Smooth muscle cell (in vitro differentiated cells): ENCODE measurements around the gene PDZD4. TPM values are rescaled to one million over a fixed set of nuclear protein-coding genes. Genes with fewer than 3 reads are reported as not detected.

ENCODE experiments used
- DNase-seq: peaks from one replicate; lab custom pipeline; 2025; ENCODE audit not compliant: unreplicated experiment; lab: John Stamatoyannopoulos, UW
- H2AFZ ChIP-seq: fragments of 200-600 bp; sonication (generic); 2 replicates; pipeline ENCODE4 v1.6.0; 2016; ENCODE audit warnings: antibody characterized with exemption, low read depth, mild to moderate bottlenecking
- H3F3A ChIP-seq: fragments of 200-600 bp; sonication (generic); 2 replicates; pipeline ENCODE4 v1.6.0; 2017; ENCODE audit warnings: antibody characterized with exemption, low read depth
- H3K27ac ChIP-seq: fragments of 200-600 bp; sonication (generic); 2 replicates; pipeline ENCODE4 v1.5.1; 2016; ENCODE audit warnings: low read depth, mild to moderate bottlenecking
- H3K27me3 ChIP-seq: fragments of 200-600 bp; sonication (generic); 2 replicates; pipeline ENCODE4 v1.6.1; 2016; ENCODE audit warnings: low read depth, mild to moderate bottlenecking
- H3K36me3 ChIP-seq: fragments of 200-600 bp; sonication (generic); 2 replicates; pipeline ENCODE4 v1.5.1; 2016; ENCODE audit warnings: low read depth
- H3K4me1 ChIP-seq: fragments of 200-600 bp; sonication (generic); 2 replicates; pipeline ENCODE4 v1.5.1; 2016; ENCODE audit warnings: low read depth
- H3K4me2 ChIP-seq: fragments of 200-600 bp; sonication (generic); 2 replicates; pipeline ENCODE4 v1.6.0; 2016; ENCODE audit warnings: mild to moderate bottlenecking
- H3K4me3 ChIP-seq: fragments of 200-600 bp; sonication (generic); 2 replicates; pipeline ENCODE4 v1.5.1; 2016; ENCODE audit warnings: mild to moderate bottlenecking
- H3K79me2 ChIP-seq: fragments of 200-600 bp; sonication (generic); 2 replicates; pipeline ENCODE4 v1.6.0; 2016; ENCODE audit warnings: low read depth, mild to moderate bottlenecking
- H3K9ac ChIP-seq: fragments of 200-600 bp; sonication (generic); 2 replicates; pipeline ENCODE4 v1.6.0; 2016; ENCODE audit warnings: low read depth
- H3K9me3 ChIP-seq: fragments of 200-600 bp; sonication (generic); replicated peaks from 2 replicates; pipeline ENCODE4 v1.5.1; 2016; ENCODE audit warnings: low read depth
- H4K20me1 ChIP-seq: fragments of 200-600 bp; sonication (generic); 2 replicates; pipeline ENCODE4 v1.6.0; 2016; ENCODE audit warnings: low read depth
- CTCF ChIP-seq: fragments of 200-600 bp; sonication (generic); IDR thresholded peaks from 2 replicates; pipeline ENCODE4 v1.5.1; 2017; ENCODE audit warnings: borderline replicate concordance, mild to moderate bottlenecking, antibody characterized with exemption; ENCODE audit not compliant: insufficient read depth, poor library complexity, severe bottlenecking
- WGBS: methylation state at CpG from one replicate; pipeline ENCODE4 v1.1.7; 2016; ENCODE audit warnings: low lambda C conversion rate; 5-methylcytosine and 5-hydroxymethylcytosine counted together
- polyA plus RNA-seq: library from polyadenylated mRNA; unstranded; fragments of >200 nt; fragmentation: Nextera tagmentation; extraction: Ambion mirVana; gene quantifications from 2 replicates; pipeline ENCODE4 v1.2.1, GENCODE V29; 2016
- total RNA-seq: library from RNA; depleted of rRNA; stranded (reverse); fragments of >200 nt; gene quantifications from 2 replicates; pipeline ENCODE4 v1.2.3, GENCODE V29; 2014

PDZD4 gene
- total and polyA plus RNA-seq, 2 experiments from 2014 or later: 2.3 to 3.1 TPM

GRCh38 chrX:153782313-153782712, 48.0 kb downstream of the PDZD4 start:
- H3K27me3 ChIP-seq: no peaks in the 10 kb centered on the region
- no peak for TF ChIP-seq CTCF
- no peaks in the 10 kb centered on the region for H3K4me1 ChIP-seq
- no peaks in the 10 kb centered on the region for H3K79me2 ChIP-seq
- WGBS: 86% methylated on average over 11 of the region's 11 CpGs
- H3K4me3 ChIP-seq: no peak overlapping the region
- H3K27ac ChIP-seq: no peak overlapping the region
- H3F3A ChIP-seq: no peaks in the 10 kb centered on the region
- no peak overlapping the region for H3K9ac ChIP-seq
- no peaks in the 10 kb centered on the region for H3K36me3 ChIP-seq
- no peaks in the 10 kb centered on the region for H4K20me1 ChIP-seq
- H3K9me3 ChIP-seq: no peaks in the 10 kb centered on the region
- H3K4me2 ChIP-seq: no peak overlapping the region
- H2AFZ ChIP-seq: no peak overlapping the region
- DNase-seq: no peak

DNA sequence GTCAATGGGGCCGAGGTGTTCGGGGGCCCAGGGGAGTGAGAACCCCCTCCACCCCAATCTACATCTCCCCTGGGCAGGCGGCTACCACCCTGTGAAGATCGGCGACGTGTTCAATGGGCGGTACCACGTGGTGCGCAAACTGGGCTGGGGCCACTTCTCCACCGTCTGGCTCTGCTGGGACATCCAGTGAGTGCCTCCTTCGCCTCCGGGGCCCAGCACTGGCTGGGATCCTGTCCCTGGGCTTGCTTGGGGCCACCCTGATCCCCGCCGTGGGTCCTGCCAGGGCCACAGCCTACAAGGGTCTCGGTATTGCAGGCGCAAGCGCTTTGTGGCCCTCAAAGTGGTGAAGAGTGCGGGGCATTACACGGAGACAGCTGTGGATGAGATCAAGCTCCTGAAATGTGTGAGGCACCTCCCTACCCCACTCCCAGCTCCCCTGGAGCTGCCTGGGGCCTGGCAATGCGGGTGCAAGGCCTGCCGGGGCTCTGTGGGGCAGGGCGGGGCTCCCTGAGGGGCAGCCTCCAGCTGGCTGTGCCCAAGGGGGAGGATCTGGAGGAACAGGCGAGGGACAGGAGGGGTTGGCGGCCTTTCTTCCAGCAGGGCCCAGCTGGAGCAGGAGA, 48.8 kb downstream of the PDZD4 start:
- no peak for DNase-seq
- H3K27ac ChIP-seq: no peak overlapping the region
- H3K27me3 ChIP-seq: no peaks in the 10 kb centered on the region
- no peaks in the 10 kb centered on the region for H3K36me3 ChIP-seq
- H4K20me1 ChIP-seq: no peaks in the 10 kb centered on the region
- H3F3A ChIP-seq: no peaks in the 10 kb centered on the region
- no peak overlapping the region for H3K9ac ChIP-seq
- no peak overlapping the region for H2AFZ ChIP-seq
- no peak overlapping the region for H3K4me3 ChIP-seq
- no peaks in the 10 kb centered on the region for H3K79me2 ChIP-seq
- H3K9me3 ChIP-seq: no peaks in the 10 kb centered on the region
- 88% methylated on average over 23 of the region's 24 CpGs for WGBS
- no peaks in the 10 kb centered on the region for H3K4me1 ChIP-seq
- no peak for TF ChIP-seq CTCF
- no peak overlapping the region for H3K4me2 ChIP-seq

DNA sequence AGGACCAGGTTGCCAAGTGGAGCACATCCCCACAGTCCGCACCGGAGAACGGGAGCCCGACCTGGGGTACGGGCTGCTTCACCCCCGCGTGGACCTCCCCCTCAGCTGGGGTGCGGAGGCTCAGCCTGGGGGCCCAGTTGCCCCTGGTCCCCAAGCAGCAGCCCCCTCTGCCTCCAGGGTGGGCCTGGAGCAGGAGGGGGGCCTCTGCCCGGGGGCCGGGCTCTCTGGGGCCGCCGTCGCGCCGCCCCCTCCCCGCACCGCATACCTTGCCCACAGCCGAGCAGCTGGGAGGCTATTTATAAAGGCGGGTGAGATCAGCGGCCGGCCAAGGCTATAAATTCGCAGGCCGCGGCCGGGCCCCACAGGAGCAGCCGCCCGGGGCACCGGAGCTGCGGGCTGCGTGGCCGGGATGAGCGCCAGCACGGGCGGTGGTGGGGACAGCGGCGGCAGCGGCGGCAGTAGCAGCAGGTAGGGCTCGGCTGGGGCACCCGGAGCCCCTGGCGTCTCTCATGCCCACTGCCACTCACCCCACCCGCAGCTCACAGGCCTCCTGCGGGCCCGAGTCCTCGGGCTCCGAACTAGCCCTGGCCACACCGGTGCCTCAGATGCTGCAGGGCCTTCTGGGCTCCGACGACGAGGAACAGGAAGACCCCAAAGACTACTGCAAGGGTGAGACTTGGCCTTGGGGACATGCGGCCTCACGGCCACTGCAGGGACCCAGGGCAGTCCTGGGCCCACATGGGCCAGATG, 49.5 kb downstream of the PDZD4 start, which contains the start of gene SRPK3:
Gene SRPK3, plus strand, starts transcription at position 364 of the 750 bp plus-strand sequence. Its CDS starts 46 bp downstream, at position 410.
- Histone ChIP-seq H3K27me3 (no peaks in the 10 kb centered on the region), H4K20me1 (no peaks in the 10 kb centered on the region), H3K4me2 (no peak within 1 kb of the TSS), H3K9ac (no peak within 1 kb of the TSS), H3K36me3 (no peaks in the 10 kb centered on the region), H3F3A (no peaks in the 10 kb centered on the region), H3K9me3 (no peaks in the 10 kb centered on the region), H3K4me1 (no peaks in the 10 kb centered on the region), H3K27ac (no peak within 1 kb of the TSS), H2AFZ (no peak within 1 kb of the TSS), H3K79me2 (no peaks in the 10 kb centered on the region), H3K4me3 (no peak within 1 kb of the TSS)
- WGBS: 92% methylated on average over 39 of the region's 52 CpGs
- no peak for DNase-seq
- no peak for TF ChIP-seq CTCF
